SK-N-MC (cell line): ENCODE results near the gene DEK.

Experiments used
- EZH2 ChIP-seq: fragments of 200-600 bp; sonication (generic); IDR thresholded peaks from one replicate; pipeline ENCODE4 v1.6.1; 2017; ENCODE audit warnings: antibody characterized with exemption
- POLR2AphosphoS5 ChIP-seq: IDR thresholded peaks from 2 replicates; pipeline ENCODE4 v1.6.1; 2012; ENCODE audit warnings: mild to moderate bottlenecking, low read depth, low read length, borderline replicate concordance

- TF ChIP-seq POLR2AphosphoS5 (no peak), EZH2 (no peak)
These were observed 57.7 kb downstream of the DEK start for GRCh38 chr6:18206591-18206990.
